GM12874 (cell line): Measurements from ENCODE around the gene OR6V1.

Experiments
- TF ChIP-seq, protein P1 (sequence below): IDR thresholded peaks from 2 replicates; pipeline ENCODE4 v1.5.1; 2011; ENCODE audit warnings: low read depth, mild to moderate bottlenecking, control low read depth, low read length, moderate library complexity; ENCODE audit not compliant: insufficient read depth

OR6V1 gene

GRCh38 chr7:143054621-143055020, 2.5 kb downstream of the OR6V1 start:
- TF ChIP-seq, protein P1, sequence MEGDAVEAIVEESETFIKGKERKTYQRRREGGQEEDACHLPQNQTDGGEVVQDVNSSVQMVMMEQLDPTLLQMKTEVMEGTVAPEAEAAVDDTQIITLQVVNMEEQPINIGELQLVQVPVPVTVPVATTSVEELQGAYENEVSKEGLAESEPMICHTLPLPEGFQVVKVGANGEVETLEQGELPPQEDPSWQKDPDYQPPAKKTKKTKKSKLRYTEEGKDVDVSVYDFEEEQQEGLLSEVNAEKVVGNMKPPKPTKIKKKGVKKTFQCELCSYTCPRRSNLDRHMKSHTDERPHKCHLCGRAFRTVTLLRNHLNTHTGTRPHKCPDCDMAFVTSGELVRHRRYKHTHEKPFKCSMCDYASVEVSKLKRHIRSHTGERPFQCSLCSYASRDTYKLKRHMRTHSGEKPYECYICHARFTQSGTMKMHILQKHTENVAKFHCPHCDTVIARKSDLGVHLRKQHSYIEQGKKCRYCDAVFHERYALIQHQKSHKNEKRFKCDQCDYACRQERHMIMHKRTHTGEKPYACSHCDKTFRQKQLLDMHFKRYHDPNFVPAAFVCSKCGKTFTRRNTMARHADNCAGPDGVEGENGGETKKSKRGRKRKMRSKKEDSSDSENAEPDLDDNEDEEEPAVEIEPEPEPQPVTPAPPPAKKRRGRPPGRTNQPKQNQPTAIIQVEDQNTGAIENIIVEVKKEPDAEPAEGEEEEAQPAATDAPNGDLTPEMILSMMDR, result no peak

- TF ChIP-seq, protein P1, result no peak
These were observed 3.6 kb downstream of the OR6V1 start for GRCh38 chr7:143055754-143056153.

- TF ChIP-seq, protein P1, result no peak
These were observed 11.6 kb downstream of the OR6V1 start for GRCh38 chr7:143063741-143064140.

- TF ChIP-seq, protein P1, result no peak
These were observed 16.3 kb downstream of the OR6V1 start for GRCh38 chr7:143068446-143068845.

- TF ChIP-seq, protein P1, result no peak
These were observed 17.9 kb downstream of the OR6V1 start for GRCh38 chr7:143069912-143070500.

- TF ChIP-seq, protein P1, result no peak
These were observed 21.4 kb downstream of the OR6V1 start for GRCh38 chr7:143073556-143073955.

DNA sequence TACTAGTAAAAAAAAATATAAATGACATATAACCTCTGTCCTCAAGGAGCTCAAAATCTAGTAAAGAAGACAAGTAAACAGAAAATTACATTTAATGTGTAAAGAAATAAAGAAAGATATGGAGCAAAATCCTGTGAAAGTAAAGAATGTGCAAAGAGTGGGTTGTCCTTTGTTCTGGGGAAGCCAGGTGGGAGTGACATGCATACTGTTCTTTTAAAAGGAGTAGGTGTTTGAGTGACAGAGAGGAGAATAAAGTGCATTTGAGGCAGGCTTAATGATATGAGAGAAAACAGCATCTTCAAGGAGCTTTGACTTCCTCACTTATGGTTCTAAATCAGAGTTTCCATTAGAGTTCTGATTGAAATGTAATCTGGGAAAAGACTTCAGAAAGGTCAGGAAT, 22.0 kb downstream of the OR6V1 start:
- TF ChIP-seq, protein P1, result no peak
